GM12878 (cell line): ENCODE results near the gene TMEM89. TPM values are rescaled to one million over a fixed set of nuclear protein-coding genes. Genes with fewer than 3 reads are reported as not detected.
A peak's percentile ranks its signal among the peaks of the same experiment; 100 is the strongest.

Source experiments
- ATAC-seq: fragments of 200-7000 bp; cut with Tn5 transposase; 3 replicates; pipeline ENCODE4 v1.9.1; 2020; ENCODE audit warnings: mild to moderate bottlenecking, moderate library complexity
- BruUV-seq: library from RNA; stranded (reverse); fragments of 400-500 nt; replicated peaks from 2 replicates; lab custom pipeline; 2021; lab: Mats Ljungman, UMichigan
- CTCF ChIA-PET: fragments of 300-600 bp; sonication (Branson Sonifier 250); formaldehyde crosslinking; extraction: SDS; loops from one replicate; lab custom pipeline; 2021; ENCODE audit warnings: inconsistent platforms; lab: Yijun Ruan, JAX
- POLR2A ChIA-PET: fragments of 350-600 bp; formaldehyde crosslinking; extraction: SDS; loops from one replicate; lab custom pipeline; 2021; ENCODE audit warnings: inconsistent platforms; lab: Charles Lee
- RAD21 ChIA-PET: fragments of 300-600 bp; sonication (Branson Sonifier 250); formaldehyde crosslinking; loops from one replicate; lab custom pipeline; 2023; ENCODE audit warnings: antibody characterized with exemption; ENCODE audit not compliant: unreplicated experiment; lab: Charles Lee
- SMC1A ChIA-PET: fragments of 300-600 bp; sonication (Branson Sonifier 250); formaldehyde crosslinking; loops from one replicate; lab custom pipeline; 2023; ENCODE audit not compliant: unreplicated experiment, uncharacterized antibody; lab: Charles Lee
- DNase-seq: peaks from one replicate; pipeline ENCODE4 v3.0.0-alpha.2; 2011; ENCODE audit warnings: low read depth, low spot score
- FAIRE-seq: peaks from 3 replicates; lab custom pipeline; 2011; peaks lifted over from hg19 to GRCh38; lab: Jason Lieb, UNC
- H2AFZ ChIP-seq: 2 replicates; pipeline ENCODE4 v1.6.0; 2011; ENCODE audit warnings: low read depth, low read length, control low read depth; ENCODE audit not compliant: control insufficient read depth
- H3K27ac ChIP-seq: 2 replicates; pipeline ENCODE4 v1.5.1; 2011; ENCODE audit warnings: control low read depth; ENCODE audit not compliant: control insufficient read depth, insufficient read depth
- H3K27me3 ChIP-seq, 2 experiments: replicated peaks in 1 of 2; 2 replicates each; pipeline versions ENCODE4 v1.6.0 to v1.6.1; 2011; ENCODE audit warnings: low read length in 1 of 2; ENCODE audit not compliant: control insufficient read depth in 2 of 2, insufficient read depth in 2 of 2
- H3K36me3 ChIP-seq, 2 experiments: 2 replicates each; pipeline ENCODE4 v1.5.1; 2011; ENCODE audit warnings: low read length in 1 of 2; ENCODE audit not compliant: control insufficient read depth in 2 of 2, insufficient read depth in 2 of 2
- H3K4me1 ChIP-seq: 2 replicates; pipeline ENCODE4 v1.6.1; 2011; ENCODE audit warnings: mild to moderate bottlenecking, low read length, moderate library complexity, mixed read lengths; ENCODE audit not compliant: control insufficient read depth, insufficient read depth
- H3K4me2 ChIP-seq: 2 replicates; pipeline ENCODE4 v1.6.0; 2011; ENCODE audit warnings: control low read depth; ENCODE audit not compliant: control insufficient read depth, insufficient read depth
- H3K4me3 ChIP-seq: fragments of 200-600 bp; sonication (generic); 2 replicates; pipeline ENCODE4 v1.5.1; 2016
- H3K79me2 ChIP-seq: 2 replicates; pipeline ENCODE4 v1.6.0; 2011; ENCODE audit warnings: low read length; ENCODE audit not compliant: control insufficient read depth, insufficient read depth
- H3K9ac ChIP-seq: 2 replicates; pipeline ENCODE4 v1.8.0; 2011; ENCODE audit warnings: low read length, control low read depth, mixed read lengths; ENCODE audit not compliant: control insufficient read depth, insufficient read depth
- H3K9me3 ChIP-seq: replicated peaks from 3 replicates; pipeline ENCODE4 v1.5.1; 2011; ENCODE audit warnings: mild to moderate bottlenecking, low read length; ENCODE audit not compliant: control insufficient read depth, insufficient read depth
- H4K20me1 ChIP-seq: 2 replicates; pipeline ENCODE4 v1.6.0; 2011; ENCODE audit not compliant: control insufficient read depth, insufficient read depth
- BCL11A ChIP-seq: IDR thresholded peaks from 2 replicates; pipeline ENCODE4 v1.6.1; 2011; ENCODE audit warnings: low read depth, low read length
- BRCA1 ChIP-seq: IDR thresholded peaks from 2 replicates; pipeline ENCODE4 v1.6.1; 2011; ENCODE audit warnings: low read depth, low read length, improper control_type of control experiment
- CREM ChIP-seq: IDR thresholded peaks from 2 replicates; pipeline ENCODE4 v1.6.1; 2014; ENCODE audit warnings: antibody characterized with exemption, low read depth
- IRF3 ChIP-seq: fragments of 450-650 bp; IDR thresholded peaks from 2 replicates; pipeline ENCODE4 v1.6.1; 2014; ENCODE audit warnings: mild to moderate bottlenecking
- MLLT1 ChIP-seq: fragments of 450-650 bp; IDR thresholded peaks from 2 replicates; pipeline ENCODE4 v1.6.1; 2016; ENCODE audit warnings: mild to moderate bottlenecking
- POU2F2 ChIP-seq: IDR thresholded peaks from 3 replicates; pipeline ENCODE4 v1.6.1; 2011; ENCODE audit warnings: low read depth, mild to moderate bottlenecking, low read length, borderline replicate concordance
- RUNX3 ChIP-seq: IDR thresholded peaks from 2 replicates; pipeline ENCODE4 v1.6.1; 2012; ENCODE audit warnings: low read length, inconsistent platforms
- SIX5 ChIP-seq: IDR thresholded peaks from 2 replicates; pipeline ENCODE4 v1.6.1; 2011; ENCODE audit warnings: mild to moderate bottlenecking, low read depth, low read length, moderate library complexity; ENCODE audit not compliant: severe bottlenecking
- SREBF2 ChIP-seq: IDR thresholded peaks from 2 replicates; pipeline ENCODE4 v1.6.1; 2012; ENCODE audit warnings: mild to moderate bottlenecking, low read length
- TBL1XR1 ChIP-seq: IDR thresholded peaks from 2 replicates; pipeline ENCODE4 v1.6.1; 2012; ENCODE audit warnings: low read depth, low read length, improper control_type of control experiment
- YBX1 ChIP-seq: fragments of 450-650 bp; IDR thresholded peaks from 2 replicates; pipeline ENCODE4 v1.6.1; 2016; ENCODE audit warnings: antibody characterized with exemption
- ZSCAN29 ChIP-seq: fragments of 450-650 bp; IDR thresholded peaks from 2 replicates; pipeline ENCODE4 v1.6.1; 2017; ENCODE audit warnings: mild to moderate bottlenecking, moderate library complexity
- WGBS: methylation state at CpG from one replicate; pipeline ENCODE4 v1.1.6; 2016; ENCODE audit warnings: low lambda C conversion rate; ENCODE audit not compliant: insufficient replicate concordance, insufficient coverage; ENCODE audit errors: missing lambda C conversion rate; 5-methylcytosine and 5-hydroxymethylcytosine counted together
- in situ Hi-C: fragments of 300-500 bp; cut with MboI; formaldehyde crosslinking; loops from 9 replicates; pipeline ENCODE4 v1.14.3; 2018; ENCODE audit warnings: mixed read lengths
- intact Hi-C: fragments of 100-400 bp; cut with micrococcal nuclease; formaldehyde crosslinking; loops from one replicate; pipeline ENCODE4 v1.14.2; 2022; ENCODE audit not compliant: unreplicated experiment
- polyA plus RNA-seq, 11 experiments: library from polyadenylated mRNA; depleted of rRNA in 4 of 11; unstranded in 6 of 11; stranded (reverse) in 5 of 11; fragments of >200 nt; fragmentation: Nextera tagmentation in 4 of 11; fragmentation: Illumina TruSeq in 1 of 11; extraction: Ambion mirVana in 4 of 11; extraction: Trizol in 1 of 11; gene quantifications; 1 replicate in 1 of 11; 2 replicates in 10 of 11; pipeline versions ENCODE4 v1.2.1 to v1.2.3, GENCODE V29; 2011 to 2016; ENCODE audit warnings: inconsistent platforms in 2 of 11, missing spikeins in 2 of 11, low read depth in 1 of 11
- total RNA-seq, 4 experiments: library from RNA; depleted of rRNA in 3 of 4; stranded (reverse); fragments of >200 nt in 3 of 4; fragmentation: Illumina TruSeq in 1 of 4; extraction: Trizol in 1 of 4; gene quantifications; 2 replicates each; pipeline versions ENCODE4 v1.2.1 to v1.2.3, GENCODE V29; 2013 to 2021
- TF ChIP-seq, protein P1 (sequence below): IDR thresholded peaks from 2 replicates; pipeline ENCODE4 v1.6.1; 2011; ENCODE audit warnings: low read depth, low read length, improper control_type of control experiment, borderline replicate concordance

Gene TMEM89
- total and polyA plus RNA-seq, 10 of the 15 experiments (the other 5 are each of a cell fraction or from before 2014, with no cell fraction given): not detected

GRCh38 chr3:48636149-48636655 is 14.6 kb upstream of the TMEM89 start:
- H3K9me3 ChIP-seq: no peaks in the 10 kb centered on the region
- ATAC-seq: no peak
- H3K4me2 ChIP-seq: peak overlapping the region; percentile 70
- peaks cover 3% of the 10 kb centered on the region for H3K79me2 ChIP-seq
- no peaks in the 10 kb centered on the region for H3K27me3 ChIP-seq
- TF ChIP-seq SIX5: no peak
- TF ChIP-seq RUNX3: no peak
- no peak for TF ChIP-seq CREM
- TF ChIP-seq IRF3: no peak
- TF ChIP-seq, protein P1, sequence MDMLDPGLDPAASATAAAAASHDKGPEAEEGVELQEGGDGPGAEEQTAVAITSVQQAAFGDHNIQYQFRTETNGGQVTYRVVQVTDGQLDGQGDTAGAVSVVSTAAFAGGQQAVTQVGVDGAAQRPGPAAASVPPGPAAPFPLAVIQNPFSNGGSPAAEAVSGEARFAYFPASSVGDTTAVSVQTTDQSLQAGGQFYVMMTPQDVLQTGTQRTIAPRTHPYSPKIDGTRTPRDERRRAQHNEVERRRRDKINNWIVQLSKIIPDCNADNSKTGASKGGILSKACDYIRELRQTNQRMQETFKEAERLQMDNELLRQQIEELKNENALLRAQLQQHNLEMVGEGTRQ: no peak
- no peak for TF ChIP-seq BRCA1
- no peak for TF ChIP-seq MLLT1
- TF ChIP-seq BCL11A: no peak
- no peak for TF ChIP-seq ZSCAN29
- TF ChIP-seq POU2F2: no peak
- TF ChIP-seq TBL1XR1: no peak
- no peak for TF ChIP-seq SREBF2
- no peak for TF ChIP-seq YBX1
- TF ChIP-seq, all 136 proteins: peak for 0
- ChIA-PET SMC1A (interaction anchor here (1.0 to 2.2 kb wide), 6 partner anchors 25 to 200 kb away, joined by 3 to 6 read pairs (median 4); partner anchors contain the start of gene PFKFB4), RAD21 (interaction anchor here (0.7 to 3.5 kb wide), 12 partner anchors 26 to 482 kb away, joined by 3 to 32 read pairs (median 4); partner anchors contain the start of genes ATRIP, PFKFB4 and UQCRC1), CTCF (interaction anchor here (0.8 to 4.6 kb wide), 24 partner anchors 13 to 458 kb away, joined by 3 to 48 read pairs (median 5); partner anchors contain the start of genes CCDC51, CELSR3, NCKIPSD and PFKFB4), POLR2A (interaction anchor here (0.6 to 1.8 kb wide), 4 partner anchors 25 to 189 kb away, joined by 3 to 7 read pairs (median 3); partner anchors contain the start of genes ATRIP and PFKFB4)
- FAIRE-seq (no peak), DNase-seq (no peak)
- intact Hi-C loops: no loop called here
- peak overlapping the region; percentile 85 for H2AFZ ChIP-seq
- no peaks in the 10 kb centered on the region for H4K20me1 ChIP-seq
- H3K9ac ChIP-seq: peak overlapping the region; percentile 23; the same call in 1 of the 2 replicates
- no TSS peak for BruUV-seq
- peak overlapping the region; percentile 38; the same call in 1 of the 2 replicates for H3K27ac ChIP-seq
- in situ Hi-C loops: no loop called here
- H3K4me1 ChIP-seq: peaks cover 11% of the 10 kb centered on the region; the same call in 1 of the 2 replicates
- WGBS: 46% methylated on average over 10 of the region's 10 CpGs
- peaks cover 0 to 2% of the 10 kb centered on the region in 2 experiments; a peak in 1 of 4 replicates for H3K36me3 ChIP-seq
- peak overlapping the region; percentile 77 for H3K4me3 ChIP-seq
